Panc1 (cell line): ENCODE results near the gene DHX8. TPM values are rescaled to one million over a fixed set of nuclear protein-coding genes. Genes with fewer than 3 reads are reported as not detected.

ENCODE experiments used
- ATAC-seq: fragments of 200-7000 bp; cut with Tn5 transposase; 2 replicates; pipeline ENCODE4 v1.9.1; 2020; ENCODE audit warnings: mild to moderate bottlenecking, moderate library complexity
- BruUV-seq: library from RNA; stranded (reverse); fragments of 400-500 nt; replicated peaks from 2 replicates; lab custom pipeline; 2021; lab: Mats Ljungman, UMichigan
- CTCF ChIA-PET: fragments of 300-600 bp; sonication (Branson Sonifier 250); formaldehyde crosslinking; loops from one replicate; lab custom pipeline; 2022; ENCODE audit warnings: antibody characterized with exemption; lab: Charles Lee
- POLR2A ChIA-PET: fragments of 300-600 bp; sonication (Branson Sonifier 250); formaldehyde crosslinking; loops from one replicate; lab custom pipeline; 2022; ENCODE audit warnings: antibody characterized with exemption; lab: Charles Lee
- DNase-seq: peaks from one replicate; pipeline ENCODE4 v3.0.0-alpha.2; 2010; ENCODE audit warnings: low read depth, low spot score
- H3K27ac ChIP-seq: 2 replicates; pipeline ENCODE4 v1.5.1; 2011; ENCODE audit warnings: mild to moderate bottlenecking, low read length, inconsistent platforms
- H3K27me3 ChIP-seq: fragments of 200-500 bp; sonication (Bioruptor generic); 2 replicates; pipeline ENCODE4 v1.6.0; 2014; ENCODE audit warnings: low read length, inconsistent platforms; ENCODE audit not compliant: control insufficient read depth, insufficient read depth
- H3K36me3 ChIP-seq: fragments of 200-500 bp; sonication (Bioruptor generic); 2 replicates; pipeline ENCODE4 v1.5.1; 2014; ENCODE audit warnings: inconsistent platforms, mild to moderate bottlenecking, low read length, moderate library complexity; ENCODE audit not compliant: control insufficient read depth, insufficient read depth
- H3K4me1 ChIP-seq: 2 replicates; pipeline ENCODE4 v1.5.1; 2011; ENCODE audit warnings: inconsistent platforms, mild to moderate bottlenecking, low read length, moderate library complexity; ENCODE audit not compliant: control insufficient read depth, insufficient read depth
- H3K4me3 ChIP-seq, 2 experiments: 2 replicates each; pipeline ENCODE4 v1.5.1; 2011 to 2012; ENCODE audit warnings: low read depth in 2 of 2, low read length in 2 of 2, mild to moderate bottlenecking in 2 of 2, inconsistent platforms in 1 of 2, moderate library complexity in 1 of 2
- H3K9me3 ChIP-seq: fragments of 200-500 bp; sonication (Bioruptor generic); 2 replicates; pipeline ENCODE4 v1.5.1; 2014; ENCODE audit warnings: low read depth, mild to moderate bottlenecking, inconsistent platforms, low read length, moderate library complexity; ENCODE audit not compliant: control insufficient read depth, insufficient read depth
- CTCF ChIP-seq: fragments of 450-650 bp; IDR thresholded peaks from 2 replicates; pipeline ENCODE4 v1.5.1; 2017; ENCODE audit warnings: mild to moderate bottlenecking
- POLR2AphosphoS5 ChIP-seq: IDR thresholded peaks from 2 replicates; pipeline ENCODE4 v1.6.1; 2012; ENCODE audit warnings: mild to moderate bottlenecking, low read depth, low read length, moderate library complexity
- REST ChIP-seq, 2 experiments: IDR thresholded peaks; 2 replicates each; pipeline ENCODE4 v1.6.1; 2011 to 2012; ENCODE audit warnings: low read depth in 2 of 2, control low read depth in 1 of 2, low read length in 1 of 2, mild to moderate bottlenecking in 1 of 2, moderate library complexity in 1 of 2; ENCODE audit not compliant: insufficient read depth in 1 of 2
- SIN3A ChIP-seq: IDR thresholded peaks from 2 replicates; pipeline ENCODE4 v1.6.1; 2012; ENCODE audit warnings: low read depth, mild to moderate bottlenecking, low read length, moderate library complexity, borderline replicate concordance; ENCODE audit not compliant: insufficient read depth
- TCF7L2 ChIP-seq: IDR thresholded peaks from 2 replicates; pipeline ENCODE4 v1.6.1; 2011; ENCODE audit warnings: mild to moderate bottlenecking, low read depth, low read length, inconsistent platforms
- in situ Hi-C: cut with HindIII; loops from 2 replicates; pipeline ENCODE4 v1.10.0; 2016; ENCODE audit warnings: low sequenced_read_pairs, low pct_unique_long_range_greater_than_20kb
- intact Hi-C: fragments of 100-400 bp; cut with micrococcal nuclease; formaldehyde crosslinking; loops from one replicate; pipeline ENCODE4 v1.10.0; 2022; ENCODE audit not compliant: unreplicated experiment
- total RNA-seq: library from RNA; stranded (reverse); gene quantifications from one replicate; pipeline ENCODE4 v1.2.1, GENCODE V29; 2021; ENCODE audit not compliant: unreplicated experiment

DHX8 gene
- total RNA-seq, 1 experiment from 2014 or later = 45.6 TPM

- ATAC-seq (no peak), DNase-seq (no peak)
- CTCF ChIA-PET = no interaction called here
- POLR2A ChIA-PET = no interaction called here
- no peaks in the 10 kb centered on the region for H3K9me3 ChIP-seq
- no peaks in the 10 kb centered on the region for H3K27me3 ChIP-seq
- no TSS peak for BruUV-seq
- TF ChIP-seq CTCF (no peak), POLR2AphosphoS5 (no peak), SIN3A (no peak), REST (IDR thresholded peaks at IDR 0.05; ENCODE audit: insufficient read depth in 1 of 2, low read depth in 2 of 2, low read length in 1 of 2) (no peak), TCF7L2 (no peak)
- peaks cover 9% of the 10 kb centered on the region; the same call in 1 of the 2 replicates for H3K4me1 ChIP-seq
- no peak overlapping the region for H3K4me3 ChIP-seq
- intact Hi-C loops = no loop called here
- no peak overlapping the region for H3K27ac ChIP-seq
- no peaks in the 10 kb centered on the region; the same call in 1 of the 2 replicates for H3K36me3 ChIP-seq
- in situ Hi-C loops = no loop called here
Measured at GRCh38 chr17:43547189-43547550, 63.4 kb downstream of the DHX8 start.

- BruUV-seq = no TSS peak
- in situ Hi-C loops = no loop called here
- TF ChIP-seq TCF7L2 (no peak), POLR2AphosphoS5 (no peak), CTCF (no peak), REST (IDR thresholded peaks at IDR 0.05; ENCODE audit: insufficient read depth in 1 of 2, low read depth in 2 of 2, low read length in 1 of 2) (no peak), SIN3A (no peak)
- no peak for DNase-seq
- peaks cover 9% of the 10 kb centered on the region; the same call in 1 of the 2 replicates for H3K4me1 ChIP-seq
- CTCF ChIA-PET = no interaction called here
- H3K4me3 ChIP-seq = no peak overlapping the region
- intact Hi-C loops = no loop called here
- POLR2A ChIA-PET = no interaction called here
- no peak for ATAC-seq
- H3K36me3 ChIP-seq = no peaks in the 10 kb centered on the region; the same call in 1 of the 2 replicates
- H3K27ac ChIP-seq = no peak overlapping the region
- H3K9me3 ChIP-seq = no peaks in the 10 kb centered on the region
- no peaks in the 10 kb centered on the region for H3K27me3 ChIP-seq
Measured at GRCh38 chr17:43547659-43548256, 64.0 kb downstream of the DHX8 start.
